Natural killer cell (primary cell): ENCODE measurements around the gene IREB2. TPM values are rescaled to one million over a fixed set of nuclear protein-coding genes. Genes with fewer than 3 reads are reported as not detected.

ENCODE experiments used
- ATAC-seq, 3 donors: fragments of 150-1000 bp in 2 of 3; fragments of 200-7000 bp in 1 of 3; cut with Tn5 transposase; 1 replicate in 1 of 3; 2 replicates in 2 of 3; pipeline ENCODE4 v1.10.0; 2021; ENCODE audit warnings: mild to moderate bottlenecking in 2 of 3, moderate library complexity in 2 of 3
- DNase-seq, 2 donors: peaks; one replicate each; pipeline versions ENCODE4 v3.0.0 to v3.0.0-alpha.2; 2013 to 2021; ENCODE audit warnings: mixed read lengths in 1 of 2
- H3K27ac ChIP-seq: one replicate; pipeline ENCODE4 v1.5.1; 2013; ENCODE audit warnings: mild to moderate bottlenecking, low read length
- H3K27me3 ChIP-seq: one replicate; pipeline ENCODE4 v1.6.1; 2013; ENCODE audit warnings: low read length; ENCODE audit not compliant: control insufficient read depth, insufficient read depth
- H3K36me3 ChIP-seq: one replicate; pipeline ENCODE4 v1.6.1; 2013; ENCODE audit warnings: low read length; ENCODE audit not compliant: control insufficient read depth, insufficient read depth
- H3K4me1 ChIP-seq: one replicate; pipeline ENCODE4 v1.6.1; 2013; ENCODE audit warnings: low read length; ENCODE audit not compliant: control insufficient read depth, insufficient read depth
- H3K4me3 ChIP-seq: one replicate; pipeline ENCODE4 v1.5.1; 2013; ENCODE audit warnings: low read length
- H3K9me3 ChIP-seq: one replicate; pipeline ENCODE4 v1.6.1; 2013; ENCODE audit warnings: low read length; ENCODE audit not compliant: control insufficient read depth, insufficient read depth
- H3K27ac Mint-ChIP-seq, 2 donors: one replicate each; pipeline ENCODE4 v1.8.0; 2022; ENCODE audit warnings: mild to moderate bottlenecking in 2 of 2, mixed read lengths in 2 of 2, moderate library complexity in 1 of 2
- H3K27me3 Mint-ChIP-seq, 2 donors: one replicate each; pipeline ENCODE4 v1.8.0; 2022; ENCODE audit warnings: low read depth in 2 of 2, mixed read lengths in 2 of 2
- H3K36me3 Mint-ChIP-seq: one replicate; pipeline ENCODE4 v1.8.0; 2022; ENCODE audit warnings: mixed read lengths
- H3K4me1 Mint-ChIP-seq, 2 donors: one replicate each; pipeline ENCODE4 v1.8.0; 2022; ENCODE audit warnings: mixed read lengths in 2 of 2
- H3K4me3 Mint-ChIP-seq: one replicate; pipeline ENCODE4 v1.8.0; 2022; ENCODE audit warnings: mild to moderate bottlenecking, moderate library complexity, mixed read lengths
- H3K9me3 Mint-ChIP-seq, 2 donors: one replicate each; pipeline ENCODE4 v1.8.0; 2022; ENCODE audit warnings: mixed read lengths in 2 of 2
- WGBS: methylation state at CpG from one replicate; pipeline ENCODE4 v1.1.7; 2013; ENCODE audit warnings: missing lambda C conversion rate; ENCODE audit not compliant: insufficient coverage; 5-methylcytosine and 5-hydroxymethylcytosine counted together
- intact Hi-C: fragments of 100-400 bp; cut with micrococcal nuclease; formaldehyde crosslinking; loops from one replicate; pipeline ENCODE4 v1.14.2; 2022
- total RNA-seq, 4 donors: library from RNA; stranded (reverse); fragments of 120-200 nt in 1 of 4; gene quantifications; one replicate each; pipeline versions ENCODE4 v1.2.3 to v1.2.4, GENCODE V29; 2013 to 2022
- TF ChIP-seq, protein P1 (sequence below): fragments of 200-600 bp; IDR thresholded peaks from one replicate; pipeline ENCODE4 v1.8.0; 2022; ENCODE audit warnings: antibody characterized with exemption

The IREB2 gene
- total RNA-seq, 3 donors from 2014 or later (not counting 1 experiment from before 2014, with no cell fraction given), result 84.9 to 121 (median 99.0) TPM

- TF ChIP-seq, protein P1, sequence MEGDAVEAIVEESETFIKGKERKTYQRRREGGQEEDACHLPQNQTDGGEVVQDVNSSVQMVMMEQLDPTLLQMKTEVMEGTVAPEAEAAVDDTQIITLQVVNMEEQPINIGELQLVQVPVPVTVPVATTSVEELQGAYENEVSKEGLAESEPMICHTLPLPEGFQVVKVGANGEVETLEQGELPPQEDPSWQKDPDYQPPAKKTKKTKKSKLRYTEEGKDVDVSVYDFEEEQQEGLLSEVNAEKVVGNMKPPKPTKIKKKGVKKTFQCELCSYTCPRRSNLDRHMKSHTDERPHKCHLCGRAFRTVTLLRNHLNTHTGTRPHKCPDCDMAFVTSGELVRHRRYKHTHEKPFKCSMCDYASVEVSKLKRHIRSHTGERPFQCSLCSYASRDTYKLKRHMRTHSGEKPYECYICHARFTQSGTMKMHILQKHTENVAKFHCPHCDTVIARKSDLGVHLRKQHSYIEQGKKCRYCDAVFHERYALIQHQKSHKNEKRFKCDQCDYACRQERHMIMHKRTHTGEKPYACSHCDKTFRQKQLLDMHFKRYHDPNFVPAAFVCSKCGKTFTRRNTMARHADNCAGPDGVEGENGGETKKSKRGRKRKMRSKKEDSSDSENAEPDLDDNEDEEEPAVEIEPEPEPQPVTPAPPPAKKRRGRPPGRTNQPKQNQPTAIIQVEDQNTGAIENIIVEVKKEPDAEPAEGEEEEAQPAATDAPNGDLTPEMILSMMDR, result no peak
- intact Hi-C loops, result no loop called here
- H3K4me1 Mint-ChIP-seq, result peaks cover 65 to 75% of the 10 kb centered on the region in 2 donors
- Histone ChIP-seq H3K4me1 (peaks cover 5% of the 10 kb centered on the region), H3K36me3 (peaks cover 12% of the 10 kb centered on the region), H3K27ac (no peak overlapping the region), H3K4me3 (no peak overlapping the region), H3K27me3 (no peaks in the 10 kb centered on the region), H3K9me3 (no peaks in the 10 kb centered on the region)
- ATAC-seq (no peak), DNase-seq (no peak)
- peak overlapping the region in 1 of 2 donors; percentile 40 for H3K27ac Mint-ChIP-seq
- no peaks in the 10 kb centered on the region for H3K27me3 Mint-ChIP-seq
- no peak overlapping the region for H3K4me3 Mint-ChIP-seq
- peaks cover 12% of the 10 kb centered on the region for H3K36me3 Mint-ChIP-seq
- H3K9me3 Mint-ChIP-seq, result no peaks in the 10 kb centered on the region
- WGBS, result 90% methylated on average over 1 of the region's 4 CpGs
Measured at GRCh38 chr15:78448441-78449219, 10.6 kb downstream of the IREB2 start.

- Mint-ChIP-seq H3K27me3 (no peaks in the 10 kb centered on the region), H3K4me3 (no peak overlapping the region), H3K9me3 (no peaks in the 10 kb centered on the region), H3K36me3 (peaks cover 12% of the 10 kb centered on the region), H3K4me1 (peaks cover 67 to 74% of the 10 kb centered on the region in 2 donors), H3K27ac (peak overlapping the region; percentile 9 to 10)
- Histone ChIP-seq H3K27ac (no peak overlapping the region), H3K36me3 (peaks cover 12% of the 10 kb centered on the region), H3K4me3 (no peak overlapping the region), H3K27me3 (no peaks in the 10 kb centered on the region), H3K9me3 (no peaks in the 10 kb centered on the region), H3K4me1 (peaks cover 5% of the 10 kb centered on the region)
- TF ChIP-seq, protein P1, result no peak
- ATAC-seq (no peak), DNase-seq (no peak)
- 98% methylated on average over 5 of the region's 8 CpGs for WGBS
- intact Hi-C loops, result no loop called here
Measured at GRCh38 chr15:78449220-78449999, 11.4 kb downstream of the IREB2 start.

GRCh38 chr15:78450285-78450858, 12.4 kb downstream of the IREB2 start:
- no peak for ATAC-seq
- TF ChIP-seq, protein P1, result no peak
- H3K36me3 ChIP-seq, result peaks cover 12% of the 10 kb centered on the region
- Mint-ChIP-seq H3K27me3 (no peaks in the 10 kb centered on the region), H3K36me3 (peaks cover 12% of the 10 kb centered on the region), H3K27ac (peak overlapping the region in 1 of 2 donors; percentile 57), H3K4me3 (no peak overlapping the region), H3K9me3 (no peaks in the 10 kb centered on the region), H3K4me1 (peaks cover 75 to 80% of the 10 kb centered on the region in 2 donors)
- DNase-seq, result no peak
- H3K9me3 ChIP-seq, result no peaks in the 10 kb centered on the region
- intact Hi-C loops, result no loop called here
- WGBS, result 76% methylated on average over 5 of the region's 5 CpGs
- H3K4me3 ChIP-seq, result no peak overlapping the region
- no peak overlapping the region for H3K27ac ChIP-seq
- H3K27me3 ChIP-seq, result no peaks in the 10 kb centered on the region
- peaks cover 15% of the 10 kb centered on the region for H3K4me1 ChIP-seq
